GM21529 (cell line): ENCODE measurements around the gene IMPA2.

Experiments used
- ATAC-seq: cut with Tn5 transposase; IDR thresholded peaks from one replicate; pipeline ENCODE4 v1.9.1; 2021; ENCODE audit not compliant: unreplicated experiment

IMPA2 gene

GRCh38 chr18:11989966-11990380 lies 8.7 kb downstream of the IMPA2 start:
- no peak for ATAC-seq

DNA sequence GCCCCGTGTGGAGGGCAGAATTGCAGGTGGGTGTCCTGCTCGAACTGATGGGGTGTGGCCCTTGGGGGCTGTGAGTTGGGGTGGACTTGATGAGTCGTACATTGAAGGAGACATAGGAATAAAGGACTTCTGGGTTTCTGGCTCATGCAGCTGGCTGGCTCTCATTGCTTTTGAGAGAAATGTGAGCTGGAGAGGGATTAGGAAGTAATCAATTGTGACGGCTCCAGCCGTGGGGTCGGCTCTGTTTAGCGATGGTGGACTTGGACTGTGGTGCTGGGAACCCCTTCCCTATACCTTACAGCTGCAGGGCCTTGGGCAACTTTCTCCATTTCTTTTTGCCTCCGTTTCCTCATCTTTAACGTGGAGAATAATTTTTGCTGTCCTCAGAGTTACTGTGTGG lies 9.2 kb downstream of the IMPA2 start:
- ATAC-seq = no peak

DNA sequence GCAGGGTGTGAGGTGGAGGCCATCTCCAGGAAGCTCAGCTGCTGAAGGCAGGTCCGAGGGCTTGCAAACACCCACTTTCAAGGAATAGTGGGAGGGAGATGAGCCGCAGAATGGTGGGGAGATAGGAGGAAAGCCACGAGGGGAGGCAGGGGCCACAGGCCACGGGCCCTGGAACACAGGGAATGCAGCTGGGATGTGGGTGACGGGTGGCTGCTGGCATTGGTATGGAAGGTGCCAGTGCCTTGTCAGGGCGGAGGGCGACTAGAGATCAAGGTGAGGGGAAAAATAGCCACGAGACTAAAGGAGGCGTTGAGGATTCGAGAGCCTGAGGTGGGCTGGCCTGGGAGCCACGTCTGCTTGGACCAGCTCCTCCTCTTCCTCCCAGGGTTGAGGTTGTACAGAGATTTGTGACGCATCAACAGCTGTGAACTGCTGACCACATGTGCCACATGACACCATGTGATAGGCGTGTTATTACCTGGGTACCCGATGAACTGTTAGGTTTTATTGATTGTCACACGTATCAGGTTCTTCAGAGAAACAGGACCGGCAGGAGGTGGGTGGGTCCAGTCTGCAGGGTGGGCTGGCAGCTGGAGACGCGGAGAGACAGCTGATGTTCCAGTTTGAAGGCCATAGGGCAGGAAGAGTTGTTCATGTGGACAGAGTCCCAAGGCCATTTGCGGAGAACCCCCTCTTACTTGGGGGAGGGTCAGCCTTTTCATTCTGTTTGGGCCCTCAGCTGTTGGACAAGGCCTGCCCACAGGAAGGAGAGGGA lies 9.9 kb downstream of the IMPA2 start:
- no peak for ATAC-seq

DNA sequence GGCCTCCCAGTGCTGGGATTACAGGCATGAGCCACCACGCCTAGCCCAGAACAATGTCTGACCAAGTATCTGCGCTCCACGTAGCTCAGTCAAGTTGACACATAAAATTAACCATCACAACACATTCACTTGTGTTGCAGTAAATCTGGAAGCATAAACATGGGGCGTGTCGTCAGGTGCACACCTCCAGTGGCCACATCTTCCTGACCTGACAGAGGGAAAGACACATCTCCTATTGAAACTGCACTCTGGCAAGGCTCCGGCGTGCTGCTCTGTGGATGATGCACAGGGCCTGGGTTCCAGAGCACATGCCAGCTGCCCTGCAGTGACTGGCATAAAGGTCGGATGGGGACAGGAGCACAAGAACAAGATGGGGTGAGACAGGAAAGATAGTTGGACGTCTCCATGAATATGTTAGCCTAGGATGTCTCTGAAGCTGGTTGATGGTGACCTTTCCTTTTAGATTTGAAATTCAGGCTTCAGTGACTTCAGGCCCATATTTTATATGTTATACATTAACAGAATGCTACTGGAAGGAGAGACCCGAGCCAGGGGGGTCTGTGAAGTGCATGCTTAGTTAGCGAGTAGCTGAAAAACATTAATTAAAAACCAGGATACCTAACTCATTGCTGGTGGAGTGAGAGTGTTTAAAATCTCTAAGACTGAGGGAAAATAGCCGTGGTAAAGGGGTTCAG lies 10.9 kb downstream of the IMPA2 start:
- ATAC-seq = no peak

DNA sequence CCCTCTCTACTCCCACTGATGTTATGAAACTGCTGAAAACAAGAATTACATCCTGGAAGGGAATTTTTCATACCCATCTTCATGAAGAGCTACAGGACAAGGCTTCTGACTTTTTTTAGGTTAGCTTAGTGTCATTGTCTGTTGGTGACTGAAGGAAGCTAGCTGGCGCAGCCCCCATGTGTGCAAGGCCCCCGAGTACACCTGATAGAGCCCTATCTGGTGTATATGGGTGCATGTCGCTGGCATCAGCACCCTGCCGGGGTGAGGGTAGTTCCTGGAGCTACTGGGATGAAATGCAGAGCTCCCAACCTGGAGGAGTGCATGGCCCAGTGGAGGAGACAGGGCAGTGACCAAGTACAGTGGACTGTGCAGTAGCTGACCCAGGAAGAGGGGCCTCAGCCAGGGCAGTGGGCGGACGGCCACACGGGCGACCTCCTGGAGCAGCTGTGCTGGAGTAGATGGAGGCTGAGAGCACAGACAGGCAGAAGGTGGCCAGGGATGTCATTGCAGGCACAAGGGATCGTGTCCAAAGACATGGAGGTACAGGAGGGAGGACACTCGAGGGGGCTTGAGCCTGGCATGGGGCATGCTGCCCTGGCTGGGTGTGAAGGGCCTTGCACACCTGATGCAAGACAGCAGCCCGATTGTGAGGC lies 12.1 kb downstream of the IMPA2 start:
- ATAC-seq = no peak

DNA sequence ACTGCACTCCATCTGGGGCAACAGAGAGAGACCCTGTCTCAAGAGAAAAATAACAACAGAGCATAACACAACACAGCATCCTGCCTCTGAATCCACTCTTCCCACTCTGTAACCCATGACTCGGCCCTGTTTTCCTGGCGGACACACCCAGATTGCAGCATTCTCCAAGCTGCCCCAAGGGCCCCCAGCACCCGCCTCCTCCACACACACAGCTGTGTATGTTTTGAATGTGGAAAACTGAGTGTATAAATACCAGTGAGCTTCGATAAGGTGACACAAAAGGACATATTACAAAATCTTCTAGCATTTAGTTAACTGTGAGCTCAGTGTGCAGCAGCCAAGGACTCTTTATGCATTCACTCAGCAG lies 13.0 kb downstream of the IMPA2 start:
- ATAC-seq = no peak

GRCh38 chr18:11994703-11995444 lies 13.6 kb downstream of the IMPA2 start:
- no peak for ATAC-seq

GRCh38 chr18:11995445-11996189 lies 14.3 kb downstream of the IMPA2 start:
- peak; percentile 95 for ATAC-seq

DNA sequence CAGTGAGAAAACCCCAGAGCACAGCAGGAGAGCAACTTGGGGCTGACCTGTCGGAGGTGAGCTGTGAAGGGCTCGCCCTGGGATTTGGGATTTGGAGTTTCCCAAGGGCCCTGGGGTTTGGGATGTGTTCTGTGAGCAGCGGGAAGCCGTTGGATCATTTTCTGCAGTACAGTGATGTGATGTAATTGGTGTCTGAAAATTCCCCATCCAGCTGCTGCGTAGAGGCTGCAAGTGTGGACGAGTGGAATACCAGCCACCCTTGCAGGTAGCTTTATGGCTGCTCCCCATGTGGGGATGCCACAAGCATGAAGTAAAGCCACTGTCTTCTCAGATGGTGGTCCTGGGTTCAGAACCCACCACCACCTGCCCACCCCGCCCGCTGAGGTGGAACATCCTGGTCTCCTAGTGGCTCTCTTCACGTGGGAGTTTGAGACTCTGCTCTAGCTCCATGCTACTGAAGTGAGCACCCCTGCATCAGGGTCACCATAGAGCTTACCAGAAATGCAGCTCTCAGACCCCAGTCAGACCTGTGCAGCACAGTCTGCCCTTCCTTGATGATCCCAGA lies 15.0 kb downstream of the IMPA2 start:
- no peak for ATAC-seq

GRCh38 chr18:11996907-11997306 lies 15.6 kb downstream of the IMPA2 start:
- ATAC-seq = no peak

DNA sequence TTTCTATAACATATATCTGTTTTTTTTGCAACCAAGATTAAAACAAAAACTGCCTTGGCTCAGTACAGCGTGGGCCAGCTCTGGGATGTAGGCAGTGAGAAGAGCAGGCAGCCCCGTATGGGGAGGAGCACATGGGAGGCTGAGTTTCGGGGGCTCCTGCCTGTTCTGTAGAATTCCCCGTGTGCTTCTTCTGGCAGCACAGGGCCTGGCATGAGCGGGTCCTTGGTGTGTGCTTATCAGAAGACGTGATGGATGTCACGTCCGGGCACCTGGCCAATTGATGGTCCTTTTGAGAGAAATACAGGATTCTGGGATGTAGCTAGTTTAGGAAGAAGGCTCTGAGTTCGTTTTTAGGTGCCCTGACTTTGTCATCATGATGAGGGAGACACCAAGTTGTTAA lies 16.2 kb downstream of the IMPA2 start:
- no peak for ATAC-seq

GRCh38 chr18:11998193-11998592 lies 16.9 kb downstream of the IMPA2 start:
- ATAC-seq = no peak

DNA sequence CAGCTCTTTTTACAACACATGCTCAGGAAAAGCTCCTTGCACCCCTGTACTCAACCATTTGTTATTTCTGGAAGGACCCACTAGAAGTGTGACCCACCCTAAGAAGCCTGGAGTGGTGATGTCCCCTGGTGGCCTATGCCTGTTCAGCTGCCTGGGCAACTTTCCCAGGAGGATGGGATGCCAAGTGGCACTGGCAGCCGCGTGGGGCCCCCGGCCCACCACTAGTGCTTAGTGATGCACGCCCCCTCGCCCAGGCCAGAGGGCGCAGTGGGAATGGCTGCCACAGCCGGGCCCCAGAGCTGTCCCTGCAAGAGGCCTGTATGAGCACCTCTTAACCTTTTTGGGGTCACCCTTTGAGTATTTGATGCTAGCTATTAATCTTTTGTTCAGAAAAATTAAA lies 18.1 kb downstream of the IMPA2 start:
- no peak for ATAC-seq

GRCh38 chr18:12000072-12000659 lies 18.9 kb downstream of the IMPA2 start:
- ATAC-seq = no peak

DNA sequence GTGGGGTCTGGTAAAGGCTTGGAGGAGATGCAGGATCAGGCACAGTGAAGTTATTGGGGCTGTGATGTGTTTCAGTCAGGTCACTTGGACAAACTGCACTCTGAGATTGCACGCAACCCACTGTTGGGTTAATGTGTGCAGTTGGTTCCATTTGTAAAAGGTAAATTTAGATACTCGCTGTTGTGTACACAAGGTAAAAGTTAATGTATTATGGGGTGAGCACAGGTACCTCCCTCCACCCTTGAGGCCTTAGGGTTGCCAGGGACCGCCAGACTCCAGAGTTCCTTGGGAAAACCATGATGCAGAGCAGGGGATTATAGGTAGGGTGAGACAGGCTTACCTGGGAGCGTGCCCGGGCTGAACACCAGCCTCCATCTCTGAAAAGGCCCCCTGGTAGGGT lies 20.1 kb downstream of the IMPA2 start:
- ATAC-seq = no peak

DNA sequence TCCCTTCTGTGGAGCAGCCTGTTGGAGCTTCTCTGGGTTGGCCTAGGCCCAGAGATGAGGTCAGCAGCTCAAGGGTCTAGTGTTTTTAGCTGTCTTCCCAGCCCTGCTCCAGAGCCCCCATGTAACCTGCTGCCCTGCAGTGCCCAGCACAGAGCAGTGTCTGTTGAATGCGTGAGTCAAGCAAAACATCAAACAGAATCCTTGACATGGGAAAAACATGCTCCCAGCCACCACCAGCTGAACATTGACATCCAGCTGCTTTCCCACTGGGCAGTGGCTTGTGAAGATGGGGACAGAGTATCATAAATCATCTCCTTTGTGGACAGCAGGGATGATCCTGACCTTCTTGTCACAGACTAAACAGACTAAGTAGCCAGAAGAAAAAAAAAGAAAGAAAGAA lies 22.6 kb downstream of the IMPA2 start:
- no peak for ATAC-seq

- peak; percentile 61 for ATAC-seq
Measured at GRCh38 chr18:12005538-12006487, 24.5 kb downstream of the IMPA2 start.

DNA sequence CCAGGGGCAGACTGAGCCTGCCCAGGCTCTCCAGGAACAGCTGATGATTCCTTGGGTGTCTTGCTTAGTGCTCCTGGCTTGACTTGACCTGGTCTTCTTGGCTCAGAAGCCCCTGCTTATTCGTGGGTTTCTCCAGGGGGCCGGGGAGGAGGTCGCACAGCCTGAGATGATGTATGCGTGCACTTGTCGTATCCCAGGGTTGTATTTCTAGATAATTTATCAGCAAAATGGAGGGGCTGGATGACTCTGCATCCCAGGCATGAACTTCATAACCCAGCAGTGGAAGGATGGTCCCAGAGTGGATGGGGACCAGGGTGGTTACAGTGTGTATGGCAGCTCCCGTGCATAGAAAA lies 25.2 kb downstream of the IMPA2 start:
- ATAC-seq = no peak

DNA sequence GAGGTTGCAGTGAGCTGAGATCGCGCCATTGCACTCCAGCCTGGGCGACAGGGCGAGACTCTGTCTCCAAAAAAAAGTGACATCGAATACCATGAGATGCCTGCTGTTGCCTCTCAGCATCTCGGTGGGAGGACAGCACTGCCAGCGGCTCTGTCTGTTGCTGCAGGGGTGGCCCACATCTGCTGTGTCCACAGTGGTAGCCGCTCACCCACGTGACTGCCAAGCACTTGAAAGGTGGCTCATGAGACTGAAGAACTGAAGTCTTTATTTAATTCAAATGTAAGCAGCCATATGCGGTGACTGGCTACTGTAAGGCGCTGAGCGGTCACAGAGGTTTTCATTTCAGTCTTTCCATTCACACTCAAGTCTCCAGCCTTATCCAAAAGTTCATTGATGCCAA lies 25.8 kb downstream of the IMPA2 start:
- ATAC-seq = no peak
